Glutamatergic neuron (in vitro differentiated cells): ENCODE measurements around the gene GNA15. TPM values are rescaled to one million over a fixed set of nuclear protein-coding genes. Genes with fewer than 3 reads are reported as not detected.
"Not testable (repeated sequence)": the region's sequence is repeated elsewhere in the genome, so short reads cannot be mapped to it uniquely, and the experiment has no call there.

Source experiments
- DNase-seq: peaks from one replicate; pipeline ENCODE4 v3.0.0; 2022
- H3K27ac Mint-ChIP-seq: one replicate; pipeline ENCODE4 v1.8.0; 2020; ENCODE audit warnings: mild to moderate bottlenecking, mixed read lengths, inconsistent platforms; ENCODE audit not compliant: unreplicated experiment
- H3K27me3 Mint-ChIP-seq: one replicate; pipeline ENCODE4 v1.8.0; 2020; ENCODE audit warnings: mild to moderate bottlenecking, moderate library complexity, mixed read lengths, inconsistent platforms; ENCODE audit not compliant: unreplicated experiment
- H3K36me3 Mint-ChIP-seq: one replicate; pipeline ENCODE4 v1.8.0; 2020; ENCODE audit warnings: mild to moderate bottlenecking, mixed read lengths, inconsistent platforms; ENCODE audit not compliant: unreplicated experiment
- H3K4me1 Mint-ChIP-seq: one replicate; pipeline ENCODE4 v1.8.0; 2020; ENCODE audit warnings: mild to moderate bottlenecking, low read depth, mixed read lengths, inconsistent platforms; ENCODE audit not compliant: unreplicated experiment
- H3K4me3 Mint-ChIP-seq: one replicate; pipeline ENCODE4 v1.8.0; 2020; ENCODE audit warnings: mild to moderate bottlenecking, mixed read lengths, inconsistent platforms; ENCODE audit not compliant: unreplicated experiment
- H3K9me3 Mint-ChIP-seq: one replicate; pipeline ENCODE4 v1.8.0; 2020; ENCODE audit warnings: mild to moderate bottlenecking, moderate library complexity, mixed read lengths, inconsistent platforms; ENCODE audit not compliant: unreplicated experiment
- CTCF ChIP-seq: fragments of 200-600 bp; sonication (generic); IDR thresholded peaks from one replicate; pipeline ENCODE4 v1.5.0; 2021; ENCODE audit not compliant: partially characterized antibody, unreplicated experiment
- total RNA-seq: library from RNA; stranded (reverse); fragmentation: NEBNext Ultra II Directional; extraction: Animal tissue kit (Norgen Biotek cat#: 25700); gene quantifications from one replicate; pipeline ENCODE4 v1.2.1, GENCODE V29; 2021; ENCODE audit not compliant: unreplicated experiment

Gene GNA15
- total RNA-seq, 1 donor from 2014 or later = not detected

- peaks cover 10% of the 10 kb centered on the region for H3K27me3 Mint-ChIP-seq
These were observed 31.9 kb downstream of the GNA15 start for GRCh38 chr19:3167533-3168272.

GRCh38 chr19:3171894-3172672 is 36.2 kb downstream of the GNA15 start:
- Mint-ChIP-seq H3K27ac (no peak overlapping the region), H3K27me3 (peaks cover 10% of the 10 kb centered on the region), H3K4me3 (no peak overlapping the region), H3K4me1 (no peaks in the 10 kb centered on the region), H3K9me3 (peaks cover 2% of the 10 kb centered on the region), H3K36me3 (no peaks in the 10 kb centered on the region)
- no peak for TF ChIP-seq CTCF
- no peak for DNase-seq

More at GRCh38 chr19:3167533-3168272, 31.9 kb downstream of the GNA15 start:
- no peaks in the 10 kb centered on the region for H3K4me1 Mint-ChIP-seq
- H3K9me3 Mint-ChIP-seq = no peaks in the 10 kb centered on the region
- no peak overlapping the region for H3K27ac Mint-ChIP-seq
- DNase-seq = no peak
- H3K36me3 Mint-ChIP-seq = no peaks in the 10 kb centered on the region
- TF ChIP-seq CTCF = no peak
- H3K4me3 Mint-ChIP-seq = no peak overlapping the region

- DNase-seq, H3K4me1 Mint-ChIP-seq, H3K36me3 Mint-ChIP-seq, H3K9me3 Mint-ChIP-seq, H3K27ac Mint-ChIP-seq, H3K4me3 Mint-ChIP-seq, H3K27me3 Mint-ChIP-seq: not testable (repeated sequence)
These were observed 36.8 kb downstream of the GNA15 start for GRCh38 chr19:3172673-3173000.

GRCh38 chr19:3175781-3176714 is 40.2 kb downstream of the GNA15 start:
- TF ChIP-seq CTCF = no peak
- no peak for DNase-seq
- Mint-ChIP-seq H3K36me3 (no peaks in the 10 kb centered on the region), H3K4me3 (no peak overlapping the region), H3K27ac (no peak overlapping the region), H3K27me3 (peaks cover 8% of the 10 kb centered on the region), H3K9me3 (peaks cover 2% of the 10 kb centered on the region), H3K4me1 (no peaks in the 10 kb centered on the region)

GRCh38 chr19:3176715-3177501 is 41.1 kb downstream of the GNA15 start:
- Mint-ChIP-seq H3K4me3 (no peak overlapping the region), H3K27me3 (peaks cover 2% of the 10 kb centered on the region), H3K4me1 (no peaks in the 10 kb centered on the region), H3K36me3 (no peaks in the 10 kb centered on the region), H3K9me3 (peaks cover 2% of the 10 kb centered on the region), H3K27ac (no peak overlapping the region)
- TF ChIP-seq CTCF = no peak
- DNase-seq = no peak
